H9 (cell line): ENCODE measurements around the gene VMA21. TPM values are rescaled to one million over a fixed set of nuclear protein-coding genes. Genes with fewer than 3 reads are reported as not detected.

Source experiments
- DNase-seq: peaks from one replicate; pipeline ENCODE4 v3.0.0-alpha.2; 2017
- H2AFZ ChIP-seq: one replicate; pipeline ENCODE4 v1.6.1; 2013; ENCODE audit warnings: mild to moderate bottlenecking, low read length, control low read depth, moderate library complexity
- H2AK5ac ChIP-seq: 2 replicates; pipeline ENCODE4 v1.6.1; 2013; ENCODE audit warnings: low read length, control low read depth, mixed read lengths; ENCODE audit not compliant: insufficient read length
- H2BK120ac ChIP-seq: one replicate; pipeline ENCODE4 v1.6.1; 2013; ENCODE audit warnings: low read depth, mild to moderate bottlenecking, low read length, control low read depth, inconsistent platforms; ENCODE audit not compliant: poor library complexity, severe bottlenecking
- H2BK12ac ChIP-seq: 2 replicates; pipeline ENCODE4 v1.6.1; 2013; ENCODE audit warnings: low read length, control low read depth, mixed read lengths, low read depth; ENCODE audit not compliant: insufficient read length
- H2BK15ac ChIP-seq: 2 replicates; pipeline ENCODE4 v1.6.1; 2013; ENCODE audit warnings: low read depth, low read length, control low read depth
- H2BK20ac ChIP-seq: one replicate; pipeline ENCODE4 v1.6.1; 2013; ENCODE audit warnings: low read depth, mild to moderate bottlenecking, low read length, control low read depth, inconsistent platforms; ENCODE audit not compliant: poor library complexity, severe bottlenecking
- H2BK5ac ChIP-seq: 2 replicates; pipeline ENCODE4 v1.6.1; 2013; ENCODE audit warnings: low read length, control low read depth, mixed read lengths; ENCODE audit not compliant: insufficient read length
- H3K14ac ChIP-seq: 2 replicates; pipeline ENCODE4 v1.6.1; 2013; ENCODE audit warnings: low read length, control low read depth; ENCODE audit not compliant: insufficient read depth
- H3K18ac ChIP-seq: 2 replicates; pipeline ENCODE4 v1.6.1; 2013; ENCODE audit warnings: low read depth, mild to moderate bottlenecking, mixed read lengths, low read length, control low read depth; ENCODE audit not compliant: insufficient read length
- H3K23ac ChIP-seq: 2 replicates; pipeline ENCODE4 v1.6.1; 2013; ENCODE audit warnings: low read length, control low read depth, mixed read lengths, low read depth; ENCODE audit not compliant: insufficient read length
- H3K23me2 ChIP-seq: 2 replicates; pipeline ENCODE4 v1.6.1; 2013; ENCODE audit warnings: low read depth, mild to moderate bottlenecking, mixed read lengths, low read length, control low read depth; ENCODE audit not compliant: insufficient read length, poor library complexity, severe bottlenecking
- H3K27ac ChIP-seq: 2 replicates; pipeline ENCODE4 v1.5.1; 2013; ENCODE audit warnings: low read length, control low read depth, mixed read lengths, low read depth; ENCODE audit not compliant: insufficient read length
- H3K27me3 ChIP-seq: 2 replicates; pipeline ENCODE4 v1.6.1; 2013; ENCODE audit warnings: low read length, control low read depth, inconsistent platforms; ENCODE audit not compliant: insufficient read depth
- H3K4ac ChIP-seq: 2 replicates; pipeline ENCODE4 v1.6.1; 2013; ENCODE audit warnings: low read depth, mild to moderate bottlenecking, control low read depth, inconsistent platforms, low read length, moderate library complexity
- H3K4me1 ChIP-seq: 2 replicates; pipeline ENCODE4 v1.6.1; 2013; ENCODE audit warnings: low read length, control low read depth, inconsistent platforms; ENCODE audit not compliant: insufficient read depth
- H3K4me2 ChIP-seq: 2 replicates; pipeline ENCODE4 v1.6.1; 2013; ENCODE audit warnings: low read length, control low read depth, mixed read lengths; ENCODE audit not compliant: insufficient read length, insufficient read depth
- H3K56ac ChIP-seq: 2 replicates; pipeline ENCODE4 v1.6.1; 2013; ENCODE audit warnings: low read depth, mild to moderate bottlenecking, mixed read lengths, low read length, control low read depth; ENCODE audit not compliant: insufficient read length
- H3K79me1 ChIP-seq: 2 replicates; pipeline ENCODE4 v1.6.1; 2013; ENCODE audit warnings: low read depth, mild to moderate bottlenecking, moderate library complexity, low read length, control low read depth, inconsistent platforms; ENCODE audit not compliant: insufficient read depth, poor library complexity, severe bottlenecking
- H3K79me2 ChIP-seq: 2 replicates; pipeline ENCODE4 v1.6.1; 2013; ENCODE audit warnings: low read length, control low read depth, inconsistent platforms; ENCODE audit not compliant: insufficient read depth
- H3K9ac ChIP-seq: 2 replicates; pipeline ENCODE4 v1.6.1; 2013; ENCODE audit warnings: low read length, control low read depth, mixed read lengths; ENCODE audit not compliant: insufficient read length; ENCODE audit errors: extremely low read depth
- H3K9me3 ChIP-seq: one replicate; pipeline ENCODE4 v1.6.1; 2013; ENCODE audit warnings: low read depth, low read length, inconsistent platforms; ENCODE audit not compliant: control insufficient read depth
- H3T11ph ChIP-seq: one replicate; pipeline ENCODE4 v1.6.1; 2013; ENCODE audit warnings: mild to moderate bottlenecking, low read length, control low read depth, inconsistent platforms
- H4K20me1 ChIP-seq: one replicate; pipeline ENCODE4 v1.6.1; 2013; ENCODE audit not compliant: control insufficient read depth, insufficient read length, insufficient read depth
- H4K5ac ChIP-seq: 2 replicates; pipeline ENCODE4 v1.6.1; 2013; ENCODE audit warnings: low read depth, mild to moderate bottlenecking, mixed read lengths, low read length, control low read depth; ENCODE audit not compliant: insufficient read length
- H4K8ac ChIP-seq: replicated peaks from 2 replicates; pipeline ENCODE4 v1.6.1; 2013; ENCODE audit warnings: low read length, control low read depth, mixed read lengths, low read depth; ENCODE audit not compliant: insufficient read length
- H4K91ac ChIP-seq: 2 replicates; pipeline ENCODE4 v1.6.1; 2013; ENCODE audit warnings: low read depth, mild to moderate bottlenecking, moderate library complexity, mixed read lengths, low read length, control low read depth; ENCODE audit not compliant: insufficient read length
- H3K27ac Mint-ChIP-seq, 3 experiments: 2 replicates in 2 of 3; 3 replicates in 1 of 3; pipeline ENCODE4 v1.8.0; 2020 to 2021; ENCODE audit warnings: mixed read lengths in 3 of 3, mild to moderate bottlenecking in 1 of 3, moderate library complexity in 1 of 3
- H3K27me3 Mint-ChIP-seq: 2 replicates; pipeline ENCODE4 v1.8.0; 2021; ENCODE audit warnings: low read depth, mild to moderate bottlenecking, moderate library complexity, mixed read lengths
- H3K36me3 Mint-ChIP-seq, 3 experiments: 2 replicates in 2 of 3; 3 replicates in 1 of 3; pipeline ENCODE4 v1.8.0; 2020 to 2021; ENCODE audit warnings: low read depth in 3 of 3, mixed read lengths in 3 of 3; ENCODE audit not compliant: insufficient read depth in 1 of 3
- H3K4me1 Mint-ChIP-seq, 2 experiments: 2 replicates each; pipeline ENCODE4 v1.8.0; 2020; ENCODE audit warnings: mixed read lengths in 2 of 2
- H3K4me3 Mint-ChIP-seq, 2 experiments: 2 replicates in 1 of 2; 3 replicates in 1 of 2; pipeline ENCODE4 v1.8.0; 2020 to 2021; ENCODE audit warnings: mild to moderate bottlenecking in 2 of 2, mixed read lengths in 2 of 2, moderate library complexity in 1 of 2
- H3K9me3 Mint-ChIP-seq, 2 experiments: 2 replicates in 1 of 2; 3 replicates in 1 of 2; pipeline ENCODE4 v1.8.0; 2020; ENCODE audit warnings: mild to moderate bottlenecking in 2 of 2, mixed read lengths in 2 of 2, moderate library complexity in 1 of 2
- CTCF ChIP-seq: fragments of 200-600 bp; sonication (generic); conservative IDR thresholded peaks from 3 replicates; pipeline ENCODE4 v1.8.0; 2021; ENCODE audit warnings: antibody characterized with exemption, mild to moderate bottlenecking
- WGBS: extraction: QIAGEN DNeasy Blood & Tissue Kit; methylation state at CpG from one replicate; pipeline ENCODE4 v1.1.7; 2013; ENCODE audit warnings: missing lambda C conversion rate, low lambda C conversion rate, mixed read lengths; ENCODE audit not compliant: insufficient read length; ENCODE audit errors: extremely low coverage; 5-methylcytosine and 5-hydroxymethylcytosine counted together
- total RNA-seq: library from RNA; stranded (reverse); gene quantifications from 2 replicates; pipeline ENCODE4 v1.2.1, GENCODE V29; 2021

Gene VMA21
- total RNA-seq, 1 experiment from 2014 or later = 50.3 TPM

GRCh38 chrX:151393514-151393913, 3.5 kb upstream of the VMA21 start:
- Mint-ChIP-seq H3K9me3 (peaks cover 72 to 73% of the 10 kb centered on the region in 2 experiments), H3K27me3 (no peaks in the 10 kb centered on the region; the same call in 1 of the 2 replicates), H3K27ac (peak overlapping the region in 1 of 3 experiments; percentile 86; a peak in 2 of 7 replicates), H3K36me3 (peaks cover 6 to 7% (median 7%) of the 10 kb centered on the region in 3 experiments; a peak in 5 of 7 replicates), H3K4me3 (no peak overlapping the region), H3K4me1 (peaks cover 7 to 16% of the 10 kb centered on the region in 2 experiments; a peak in 2 of 4 replicates)
- Histone ChIP-seq H4K8ac (no peak overlapping the region), H3K14ac (no peak overlapping the region), H3K4ac (no peak overlapping the region), H3T11ph (no peak overlapping the region), H3K9ac (no peak overlapping the region), H2BK120ac (no peak overlapping the region), H3K56ac (no peak overlapping the region), H3K23me2 (peaks cover 8% of the 10 kb centered on the region), H2AFZ (no peak overlapping the region), H3K4me1 (no peaks in the 10 kb centered on the region), H3K79me1 (no peaks in the 10 kb centered on the region), H2BK5ac (no peak overlapping the region), H2AK5ac (no peak overlapping the region), H2BK15ac (no peak overlapping the region), H2BK20ac (no peak overlapping the region), H4K91ac (no peak overlapping the region), H3K23ac (no peak overlapping the region), H3K27me3 (no peaks in the 10 kb centered on the region), H3K18ac (no peak overlapping the region), H4K20me1 (no peaks in the 10 kb centered on the region), H3K79me2 (peaks cover 11% of the 10 kb centered on the region; the same call in 1 of the 2 replicates), H3K9me3 (peaks cover 58% of the 10 kb centered on the region), H3K27ac (no peak overlapping the region), H3K4me2 (no peak overlapping the region), H4K5ac (no peak overlapping the region), H2BK12ac (no peak overlapping the region)
- DNase-seq = peak; percentile 45
- no CpG with 5 or more reads among the region's 1 CpG for WGBS
- no peak for TF ChIP-seq CTCF
